Measurements from ENCODE around the gene PRR36. TPM values are rescaled to one million over a fixed set of nuclear protein-coding genes. Genes with fewer than 3 reads are reported as not detected.

Gene PRR36
- total RNA-seq, 2 donors from 2014 or later = 0.37 to 0.63 TPM

- DNase-seq = no peak
- H3K36me3 Mint-ChIP-seq (ENCODE audit: low read depth) = peaks cover 11% of the 10 kb centered on the region
- no peak overlapping the region for H3K27ac Mint-ChIP-seq
- no peaks in the 10 kb centered on the region for H3K9me3 ChIP-seq (ENCODE audit: control insufficient read depth, low read length, poor library complexity, severe bottlenecking)
- no peak for ATAC-seq
- no peak overlapping the region for H3K4me3 Mint-ChIP-seq
- no peaks in the 10 kb centered on the region for H3K27me3 Mint-ChIP-seq
- peaks cover 20% of the 10 kb centered on the region for H3K4me1 Mint-ChIP-seq
Measured at GRCh38 chr19:7909471-7910067, 35.4 kb upstream of the PRR36 start.

GRCh38 chr19:7908742-7909461, 34.7 kb upstream of the PRR36 start:
- Mint-ChIP-seq H3K27me3 (no peaks in the 10 kb centered on the region), H3K36me3 (ENCODE audit: low read depth) (peaks cover 11% of the 10 kb centered on the region), H3K4me3 (no peak overlapping the region), H3K27ac (no peak overlapping the region), H3K4me1 (peaks cover 23% of the 10 kb centered on the region)
- no peak for DNase-seq
- H3K9me3 ChIP-seq (ENCODE audit: control insufficient read depth, low read length, poor library complexity, severe bottlenecking) = no peaks in the 10 kb centered on the region
- no peak for ATAC-seq

- no peaks in the 10 kb centered on the region for H3K27me3 Mint-ChIP-seq
- H3K4me1 Mint-ChIP-seq = peaks cover 26% of the 10 kb centered on the region
- DNase-seq = no peak
- no peaks in the 10 kb centered on the region for H3K9me3 ChIP-seq (ENCODE audit: control insufficient read depth, low read length, poor library complexity, severe bottlenecking)
- no peak overlapping the region for H3K4me3 Mint-ChIP-seq
- H3K27ac Mint-ChIP-seq = no peak overlapping the region
- no peak for ATAC-seq
- peaks cover 11% of the 10 kb centered on the region for H3K36me3 Mint-ChIP-seq (ENCODE audit: low read depth)
Measured at GRCh38 chr19:7908078-7908699, 34.0 kb upstream of the PRR36 start.

GRCh38 chr19:7907544-7907943, 33.4 kb upstream of the PRR36 start:
- H3K9me3 ChIP-seq (ENCODE audit: control insufficient read depth, low read length, poor library complexity, severe bottlenecking) = no peaks in the 10 kb centered on the region
- H3K27ac Mint-ChIP-seq = no peak overlapping the region
- peaks cover 7% of the 10 kb centered on the region for H3K36me3 Mint-ChIP-seq (ENCODE audit: low read depth)
- DNase-seq = no peak
- ATAC-seq = no peak
- no peaks in the 10 kb centered on the region for H3K27me3 Mint-ChIP-seq
- peaks cover 22% of the 10 kb centered on the region for H3K4me1 Mint-ChIP-seq
- no peak overlapping the region for H3K4me3 Mint-ChIP-seq

- ATAC-seq = no peak
- peak overlapping the region; percentile 9 for H3K4me3 Mint-ChIP-seq
- H3K27ac Mint-ChIP-seq = no peak overlapping the region
- H3K9me3 ChIP-seq (ENCODE audit: control insufficient read depth, low read length, poor library complexity, severe bottlenecking) = no peaks in the 10 kb centered on the region
- H3K36me3 Mint-ChIP-seq (ENCODE audit: low read depth) = peaks cover 7% of the 10 kb centered on the region
- H3K4me1 Mint-ChIP-seq = peaks cover 22% of the 10 kb centered on the region
- H3K27me3 Mint-ChIP-seq = no peaks in the 10 kb centered on the region
- DNase-seq = no peak
Measured at GRCh38 chr19:7907122-7907521, 32.9 kb upstream of the PRR36 start.

GRCh38 chr19:7905859-7906258, 31.7 kb upstream of the PRR36 start:
- ATAC-seq (no peak), DNase-seq (no peak)
- Mint-ChIP-seq H3K27me3 (no peaks in the 10 kb centered on the region), H3K4me3 (peak overlapping the region; percentile 76), H3K4me1 (peaks cover 22% of the 10 kb centered on the region), H3K27ac (peak overlapping the region; percentile 97), H3K36me3 (ENCODE audit: low read depth) (no peaks in the 10 kb centered on the region)
- H3K9me3 ChIP-seq (ENCODE audit: control insufficient read depth, low read length, poor library complexity, severe bottlenecking) = no peaks in the 10 kb centered on the region

- no peaks in the 10 kb centered on the region for H3K9me3 ChIP-seq (ENCODE audit: control insufficient read depth, low read length, poor library complexity, severe bottlenecking)
- DNase-seq = no peak
- no peaks in the 10 kb centered on the region for H3K36me3 Mint-ChIP-seq (ENCODE audit: low read depth)
- peaks cover 20% of the 10 kb centered on the region for H3K4me1 Mint-ChIP-seq
- H3K27ac Mint-ChIP-seq = peak overlapping the region; percentile 97
- no peaks in the 10 kb centered on the region for H3K27me3 Mint-ChIP-seq
- ATAC-seq = no peak
- peak overlapping the region; percentile 91 for H3K4me3 Mint-ChIP-seq
Measured at GRCh38 chr19:7905268-7905667, 31.1 kb upstream of the PRR36 start.

GRCh38 chr19:7904074-7905020, 30.2 kb upstream of the PRR36 start:
- H3K4me1 Mint-ChIP-seq = peaks cover 20% of the 10 kb centered on the region
- peak overlapping the region; percentile 97 for H3K27ac Mint-ChIP-seq
- no peaks in the 10 kb centered on the region for H3K9me3 ChIP-seq (ENCODE audit: control insufficient read depth, low read length, poor library complexity, severe bottlenecking)
- DNase-seq (peak; percentile 70 to 75 (median 70)), ATAC-seq (peak; percentile 68)
- no peaks in the 10 kb centered on the region for H3K36me3 Mint-ChIP-seq (ENCODE audit: low read depth)
- no peaks in the 10 kb centered on the region for H3K27me3 Mint-ChIP-seq
- peak overlapping the region; percentile 91 for H3K4me3 Mint-ChIP-seq

- Mint-ChIP-seq H3K27ac (peak within 1 kb of the TSS; percentile 97), H3K4me1 (peaks cover 20% of the 10 kb centered on the region), H3K36me3 (ENCODE audit: low read depth) (no peaks in the 10 kb centered on the region), H3K27me3 (no peaks in the 10 kb centered on the region), H3K4me3 (peak within 1 kb of the TSS; percentile 91)
- ATAC-seq = peak; percentile 86
- peak; percentile 100 for DNase-seq
- no peaks in the 10 kb centered on the region for H3K9me3 ChIP-seq (ENCODE audit: control insufficient read depth, low read length, poor library complexity, severe bottlenecking)
Measured at GRCh38 chr19:7903244-7904073, 29.3 kb upstream of the PRR36 start, which contains the start of gene MAP2K7. Gene MAP2K7 (plus strand): TSS chr19:7903877. CDS start chr19:7903945, 68 bp downstream.

GRCh38 chr19:7902796-7903243, 28.6 kb upstream of the PRR36 start:
- H3K9me3 ChIP-seq (ENCODE audit: control insufficient read depth, low read length, poor library complexity, severe bottlenecking) = no peaks in the 10 kb centered on the region
- Mint-ChIP-seq H3K27me3 (no peaks in the 10 kb centered on the region), H3K4me1 (peaks cover 20% of the 10 kb centered on the region), H3K27ac (peak overlapping the region; percentile 97), H3K4me3 (peak overlapping the region; percentile 90), H3K36me3 (ENCODE audit: low read depth) (no peaks in the 10 kb centered on the region)
- DNase-seq = no peak
- no peak for ATAC-seq

- no peaks in the 10 kb centered on the region for H3K27me3 Mint-ChIP-seq
- H3K4me3 Mint-ChIP-seq = no peak overlapping the region
- peaks cover 17% of the 10 kb centered on the region for H3K4me1 Mint-ChIP-seq
- H3K27ac Mint-ChIP-seq = no peak overlapping the region
- ATAC-seq (no peak), DNase-seq (no peak)
- H3K36me3 Mint-ChIP-seq (ENCODE audit: low read depth) = no peaks in the 10 kb centered on the region
- no peaks in the 10 kb centered on the region for H3K9me3 ChIP-seq (ENCODE audit: control insufficient read depth, low read length, poor library complexity, severe bottlenecking)
Measured at GRCh38 chr19:7901337-7901736, 27.1 kb upstream of the PRR36 start.

GRCh38 chr19:7900931-7901330, 26.7 kb upstream of the PRR36 start:
- no peaks in the 10 kb centered on the region for H3K9me3 ChIP-seq (ENCODE audit: control insufficient read depth, low read length, poor library complexity, severe bottlenecking)
- H3K4me1 Mint-ChIP-seq = peaks cover 17% of the 10 kb centered on the region
- DNase-seq = no peak
- H3K27ac Mint-ChIP-seq = no peak overlapping the region
- ATAC-seq = no peak
- H3K27me3 Mint-ChIP-seq = no peaks in the 10 kb centered on the region
- H3K4me3 Mint-ChIP-seq = no peak overlapping the region
- H3K36me3 Mint-ChIP-seq (ENCODE audit: low read depth) = no peaks in the 10 kb centered on the region
